COR-L47 (cell line): ENCODE results near the gene PAF1.

Experiments
- DNase-seq: peaks from one replicate; lab custom pipeline; 2025; lab: John Stamatoyannopoulos, UW

Gene PAF1

DNA sequence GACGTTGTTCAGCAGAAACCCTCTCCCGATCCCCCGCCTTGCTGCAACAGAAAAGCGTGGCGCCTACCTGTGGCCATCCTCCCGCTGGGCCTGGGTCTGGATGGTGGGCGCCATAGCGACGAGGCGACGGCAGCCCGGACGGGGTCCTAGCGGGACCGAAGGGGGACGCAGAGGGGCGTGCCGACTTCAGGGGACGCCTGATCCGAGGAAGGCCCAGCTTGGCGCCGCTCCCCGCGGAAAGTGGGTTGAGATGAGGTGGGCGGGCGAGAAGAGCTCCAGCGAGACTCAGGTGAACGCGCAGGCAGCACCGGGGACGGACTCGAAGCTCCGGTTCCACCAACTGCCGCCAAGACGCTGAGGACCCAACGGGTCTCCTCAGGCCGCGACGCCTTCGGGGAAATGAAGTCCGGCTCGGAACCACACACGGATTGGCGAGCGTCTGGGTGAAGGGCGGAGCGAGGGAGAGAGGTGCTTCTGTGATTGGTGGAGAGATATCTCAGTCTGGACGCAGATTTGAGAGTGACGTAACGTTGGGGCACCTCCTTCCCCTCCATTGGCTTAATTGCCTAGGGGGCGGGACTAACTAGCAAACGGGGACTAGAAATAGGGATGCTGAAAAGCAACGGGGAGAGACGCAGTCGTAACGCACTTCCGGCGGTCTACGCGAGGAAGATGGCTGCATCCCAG lies at the start of gene PAF1, which contains the start of gene MED29:
TSS of gene PAF1 (minus strand) at position 356 of the 687 bp plus-strand sequence. CDS start at position 114, 242 bp downstream.
TSS of gene MED29 (plus strand) at position 628 of the 687 bp plus-strand sequence. CDS start at position 673, 45 bp downstream.
- DNase-seq, result peak; percentile 99

- DNase-seq, result no peak
These were observed 47.5 kb upstream of the PAF1 start for GRCh38 chr19:39438270-39438934.

GRCh38 chr19:39436350-39436716 lies 45.4 kb upstream of the PAF1 start:
- no peak for DNase-seq

- peak; percentile 99 for DNase-seq
These were observed 44.8 kb upstream of the PAF1 start, which contains the start of gene RPS16 for GRCh38 chr19:39435499-39436349. Gene RPS16 (minus strand): TSS chr19:39435949. CDS start chr19:39435895, 54 bp downstream.

DNA sequence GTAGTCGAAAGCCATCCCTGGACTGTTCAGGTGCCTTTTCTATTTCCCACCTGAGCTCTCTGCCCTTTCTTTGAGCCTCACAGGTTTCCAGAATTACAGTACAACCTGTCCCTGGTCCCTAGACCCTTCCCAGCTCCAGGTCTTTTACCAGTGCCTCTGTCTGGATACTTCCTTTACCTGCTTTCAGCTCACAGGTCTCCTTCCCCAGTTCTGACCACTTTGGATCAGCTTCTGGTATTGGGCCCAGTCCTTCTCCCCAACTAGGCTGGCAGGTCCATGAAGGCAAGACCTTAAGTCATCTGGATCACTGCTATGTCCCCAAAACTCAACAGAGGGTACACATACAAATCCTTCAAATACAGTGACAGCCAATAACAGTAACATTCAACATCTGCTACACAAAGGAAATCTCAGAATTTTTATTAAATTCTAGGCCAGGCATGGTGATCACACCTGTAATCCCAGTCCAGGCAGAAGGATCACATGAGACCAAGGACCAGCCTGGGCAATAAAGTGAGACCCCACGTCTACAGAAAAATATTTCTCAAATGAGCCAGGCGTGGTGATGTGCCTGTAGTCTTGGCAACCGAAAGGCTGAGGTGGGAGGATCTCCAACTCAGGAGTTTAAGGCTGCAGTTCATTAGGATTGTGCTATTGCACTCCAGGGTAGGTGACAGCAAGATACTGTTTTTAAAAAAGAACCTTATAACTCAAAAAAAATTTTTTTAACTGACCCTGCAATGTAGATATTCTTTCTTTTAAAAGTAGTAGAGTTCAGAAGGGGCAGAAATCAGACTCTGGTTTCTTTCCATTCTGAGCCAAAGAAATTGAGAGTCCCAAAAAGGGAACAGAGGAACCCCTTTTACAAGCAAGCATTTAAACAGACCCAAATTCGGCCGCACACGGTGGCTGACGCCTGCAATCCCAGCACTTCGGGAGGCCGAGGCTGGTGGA lies 43.5 kb upstream of the PAF1 start:
- no peak for DNase-seq

DNA sequence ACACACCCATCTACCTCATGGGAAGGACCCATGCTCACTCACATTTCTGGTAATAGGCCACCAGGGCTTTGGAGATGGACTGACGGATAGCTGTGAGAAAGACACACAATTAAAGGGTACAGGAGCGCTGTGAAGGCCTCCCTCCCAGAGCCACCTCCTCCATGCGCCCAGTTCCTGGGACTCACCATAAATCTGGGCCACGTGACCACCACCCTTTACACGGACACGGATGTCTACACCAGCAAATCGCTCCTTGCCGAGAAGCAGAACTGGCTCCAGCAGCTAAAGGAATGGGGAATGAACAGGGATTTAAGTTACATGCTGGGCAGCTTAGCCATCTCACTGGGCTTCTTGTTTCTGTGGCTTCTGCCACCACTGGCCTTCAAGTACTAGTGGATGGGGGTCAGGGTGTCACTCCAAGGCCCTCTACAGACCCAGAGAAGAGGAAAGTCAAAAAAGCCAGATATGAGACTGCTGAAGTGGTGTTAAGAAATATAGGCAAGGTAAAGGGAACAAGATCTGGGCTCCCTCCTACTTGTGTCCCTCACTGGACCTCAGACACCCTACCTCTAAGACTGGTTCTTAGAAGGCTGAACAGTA lies 42.7 kb upstream of the PAF1 start:
- no peak for DNase-seq

GRCh38 chr19:39432677-39433025 lies 41.7 kb upstream of the PAF1 start:
- no peak for DNase-seq

- DNase-seq, result no peak
These were observed 40.0 kb upstream of the PAF1 start for GRCh38 chr19:39430675-39431593.

GRCh38 chr19:39428283-39429112 lies 37.6 kb upstream of the PAF1 start:
- DNase-seq, result no peak

- DNase-seq, result no peak
These were observed 36.8 kb upstream of the PAF1 start for GRCh38 chr19:39427707-39428106.

DNA sequence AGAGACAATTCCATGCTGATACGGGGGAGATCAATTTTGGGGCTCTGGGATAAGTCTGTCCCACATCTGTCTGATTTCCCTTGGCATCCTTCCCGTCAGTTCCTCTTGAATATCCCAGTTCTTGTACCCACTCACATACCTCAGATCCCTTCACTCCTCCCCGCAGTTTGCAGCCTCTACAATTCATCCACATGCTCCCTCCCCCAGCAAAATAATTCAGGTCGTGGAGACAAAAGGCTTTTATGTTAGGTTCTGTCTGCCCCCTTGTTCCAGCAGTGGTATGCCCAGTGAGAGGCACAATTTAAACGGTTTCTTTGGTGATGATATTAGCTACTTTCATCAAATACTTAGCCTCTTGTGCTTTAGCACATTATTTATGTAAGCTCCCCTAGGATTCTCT lies 35.3 kb upstream of the PAF1 start:
- no peak for DNase-seq

GRCh38 chr19:39425744-39426143 lies 34.8 kb upstream of the PAF1 start:
- DNase-seq, result no peak

- DNase-seq, result no peak
These were observed 34.0 kb upstream of the PAF1 start for GRCh38 chr19:39424934-39425333.

DNA sequence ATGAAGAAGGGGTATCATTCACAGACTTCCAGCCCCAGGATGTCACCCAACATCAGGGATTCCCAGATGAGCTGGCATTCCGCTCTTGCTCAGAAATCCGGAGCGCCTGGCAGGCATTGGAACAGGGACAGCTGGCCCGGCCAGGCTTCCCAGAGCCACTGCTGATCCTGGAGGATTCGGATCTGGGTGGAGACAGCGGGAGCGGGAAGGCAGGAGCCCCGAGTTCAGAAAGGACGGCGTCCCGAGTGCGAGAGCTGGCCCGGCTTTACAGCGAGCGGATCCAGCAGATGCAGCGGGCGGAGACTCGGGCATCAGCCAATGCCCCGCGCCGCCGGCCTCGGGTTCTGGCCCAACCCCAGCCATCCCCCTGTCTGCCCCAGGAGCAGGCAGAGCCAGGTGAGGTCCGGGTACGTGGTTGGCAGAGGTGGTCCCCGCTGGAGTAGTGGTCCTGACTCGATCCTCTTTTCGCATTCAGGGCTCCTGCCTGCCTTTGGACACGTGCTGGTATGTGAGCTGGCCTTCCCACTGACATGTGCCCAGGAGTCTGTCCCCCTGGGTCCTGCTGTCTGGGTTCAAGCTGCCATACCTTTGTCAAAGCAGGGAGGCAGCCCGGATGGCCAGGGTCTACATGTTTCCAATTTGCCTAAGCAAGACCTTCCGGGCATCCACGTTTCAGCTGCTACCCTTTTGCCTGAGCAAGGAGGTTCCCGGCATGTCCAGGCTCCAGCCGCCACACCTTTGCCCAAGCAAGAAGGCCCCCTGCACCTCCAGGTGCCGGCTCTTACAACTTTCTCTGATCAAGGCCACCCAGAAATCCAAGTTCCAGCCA lies 32.6 kb upstream of the PAF1 start:
- no peak for DNase-seq

- DNase-seq, result no peak
These were observed 31.1 kb upstream of the PAF1 start for GRCh38 chr19:39422020-39422419.

DNA sequence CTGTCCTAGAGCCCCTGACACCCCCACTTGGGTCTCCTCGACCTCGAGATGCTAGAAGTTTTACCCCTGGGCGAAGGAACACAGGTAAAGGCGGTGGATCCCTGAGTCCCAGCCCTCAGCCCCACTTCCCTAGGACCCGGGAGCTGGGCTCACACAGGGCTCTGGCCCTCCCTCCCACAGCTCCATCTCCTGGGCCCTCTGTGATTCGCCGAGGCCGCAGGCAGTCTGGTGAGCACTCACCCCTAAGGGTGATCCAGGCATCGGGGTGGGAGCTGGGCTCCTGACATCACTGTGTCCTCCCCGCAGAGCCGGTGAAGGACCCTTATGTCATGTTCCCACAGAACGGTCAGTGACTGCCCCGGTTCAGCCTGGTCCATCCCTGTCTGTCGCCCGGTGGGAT lies 29.9 kb upstream of the PAF1 start:
- DNase-seq, result no peak

- no peak for DNase-seq
These were observed 28.1 kb upstream of the PAF1 start for GRCh38 chr19:39419003-39419402.

- no peak for DNase-seq
These were observed 26.7 kb upstream of the PAF1 start for GRCh38 chr19:39417463-39418181.
